Panc1 (cell line): Measurements from ENCODE around the gene APOC3.

Experiments used
- CTCF ChIP-seq: fragments of 450-650 bp; IDR thresholded peaks from 2 replicates; pipeline ENCODE4 v1.5.1; 2017; ENCODE audit warnings: mild to moderate bottlenecking
- POLR2AphosphoS5 ChIP-seq: IDR thresholded peaks from 2 replicates; pipeline ENCODE4 v1.6.1; 2012; ENCODE audit warnings: mild to moderate bottlenecking, low read depth, low read length, moderate library complexity
- SIN3A ChIP-seq: IDR thresholded peaks from 2 replicates; pipeline ENCODE4 v1.6.1; 2012; ENCODE audit warnings: low read depth, mild to moderate bottlenecking, low read length, moderate library complexity, borderline replicate concordance; ENCODE audit not compliant: insufficient read depth
- TCF7L2 ChIP-seq: IDR thresholded peaks from 2 replicates; pipeline ENCODE4 v1.6.1; 2011; ENCODE audit warnings: mild to moderate bottlenecking, low read depth, low read length, inconsistent platforms

GRCh38 chr11:116861539-116861938, 31.8 kb downstream of the APOC3 start:
- TF ChIP-seq CTCF (no peak), POLR2AphosphoS5 (no peak), TCF7L2 (no peak), SIN3A (no peak)
